ENCODE results near the gene MCRS1. TPM values are rescaled to one million over a fixed set of nuclear protein-coding genes. Genes with fewer than 3 reads are reported as not detected.
"Not testable (repeated sequence)": the region's sequence is repeated elsewhere in the genome, so short reads cannot be mapped to it uniquely, and the experiment has no call there.

The MCRS1 gene
- total RNA-seq, result 10 to 100 TPM; 28.7 to 62.0 (median 34.6) TPM

GRCh38 chr12:49567611-49568441 is at the start of gene MCRS1:
MCRS1 (minus strand) TSS chr12:49568142; CDS start chr12:49566731, 1,411 bp downstream.
- Histone ChIP-seq H3K36me3 (peaks cover 0 to 19% of the 10 kb centered on the region in 2 donors), H3K27ac (peak within 1 kb of the TSS; percentile 89 to 94 (median 90)), H3K4me3 (peak within 1 kb of the TSS; percentile 77 to 95 (median 85)), H3K27me3 (no peaks in the 10 kb centered on the region), H3K9me3 (no peaks in the 10 kb centered on the region), H3K4me1 (peaks cover 40 to 50% of the 10 kb centered on the region in 2 donors)
- ATAC-seq (peak; percentile 91 to 92), DNase-seq (peak; percentile 77 to 82)
- intact Hi-C loops (cut with DNase I; ENCODE audit: low total_unique reads) (loop anchor here (1.0 to 2.0 kb wide), 2 partner anchors 15 to 55 kb away; partner anchors contain the start of gene PRPF40B), in situ Hi-C loops (cut with MboI; ENCODE audit: low sequenced_read_pairs in 4 of 4) (no loop called here)
- TF ChIP-seq CTCF (IDR thresholded peaks at IDR 0.05 in 4 of 5, conservative IDR thresholded peaks at IDR 0.05 in 1 of 5), result no peak
- peak; percentile 47 to 71 for TF ChIP-seq POLR2A (IDR thresholded peaks at IDR 0.05)

- intact Hi-C loops (cut with DNase I; ENCODE audit: low total_unique reads), result no loop called here
- Histone ChIP-seq H3K4me1 (peaks cover 2 to 3% of the 10 kb centered on the region in 2 donors), H3K9me3 (no peaks in the 10 kb centered on the region), H3K4me3 (no peak overlapping the region), H3K27ac (no peak overlapping the region), H3K27me3 (no peaks in the 10 kb centered on the region), H3K36me3 (no peaks in the 10 kb centered on the region)
- DNase-seq, result no peak
- ATAC-seq, result no peak
- TF ChIP-seq POLR2A (IDR thresholded peaks at IDR 0.05) (no peak), CTCF (IDR thresholded peaks at IDR 0.05 in 4 of 5, conservative IDR thresholded peaks at IDR 0.05 in 1 of 5) (no peak)
- in situ Hi-C loops (cut with MboI; ENCODE audit: low sequenced_read_pairs in 4 of 4), result no loop called here
Observed at GRCh38 chr12:49616533-49617219, 48.7 kb upstream of the MCRS1 start.

GRCh38 chr12:49615725-49616124 is 47.8 kb upstream of the MCRS1 start:
- DNase-seq (no peak), ATAC-seq (no peak)
- H3K27me3 ChIP-seq, result no peaks in the 10 kb centered on the region
- H3K4me1 ChIP-seq, result no peaks in the 10 kb centered on the region
- no peak overlapping the region for H3K27ac ChIP-seq
- TF ChIP-seq POLR2A (IDR thresholded peaks at IDR 0.05), result no peak
- no peak for TF ChIP-seq CTCF (IDR thresholded peaks at IDR 0.05 in 4 of 5, conservative IDR thresholded peaks at IDR 0.05 in 1 of 5)
- H3K4me3 ChIP-seq, result no peak overlapping the region
- H3K9me3 ChIP-seq, result no peaks in the 10 kb centered on the region
- no peaks in the 10 kb centered on the region for H3K36me3 ChIP-seq
- in situ Hi-C loops (cut with MboI; ENCODE audit: low sequenced_read_pairs in 4 of 4) (no loop called here), intact Hi-C loops (cut with DNase I; ENCODE audit: low total_unique reads) (no loop called here)

GRCh38 chr12:49612210-49612609 is 44.3 kb upstream of the MCRS1 start:
- no peaks in the 10 kb centered on the region for H3K36me3 ChIP-seq
- H3K9me3 ChIP-seq, result no peaks in the 10 kb centered on the region
- H3K4me3 ChIP-seq, result no peak overlapping the region
- TF ChIP-seq CTCF (IDR thresholded peaks at IDR 0.05 in 4 of 5, conservative IDR thresholded peaks at IDR 0.05 in 1 of 5), result no peak
- TF ChIP-seq POLR2A (IDR thresholded peaks at IDR 0.05), result no peak
- no peak for ATAC-seq
- no peaks in the 10 kb centered on the region for H3K4me1 ChIP-seq
- no peaks in the 10 kb centered on the region for H3K27me3 ChIP-seq
- no peak overlapping the region for H3K27ac ChIP-seq
- intact Hi-C loops (cut with DNase I; ENCODE audit: low total_unique reads), result no loop called here
- in situ Hi-C loops (cut with MboI; ENCODE audit: low sequenced_read_pairs in 4 of 4), result no loop called here
- no peak for DNase-seq

- H3K27ac ChIP-seq; DNase-seq; ATAC-seq; H3K4me1 ChIP-seq; H3K36me3 ChIP-seq; in situ Hi-C loops (cut with MboI; ENCODE audit: low sequenced_read_pairs in 4 of 4); intact Hi-C loops (cut with DNase I; ENCODE audit: low total_unique reads); H3K9me3 ChIP-seq; H3K27me3 ChIP-seq; H3K4me3 ChIP-seq: not testable (repeated sequence)
Observed at GRCh38 chr12:49610785-49611184, 42.8 kb upstream of the MCRS1 start.
